ENCODE measurements around the gene NANOG. TPM values are rescaled to one million over a fixed set of nuclear protein-coding genes. Genes with fewer than 3 reads are reported as not detected.
"Not testable (repeated sequence)": the region's sequence is repeated elsewhere in the genome, so short reads cannot be mapped to it uniquely, and the experiment has no call there.

NANOG gene
- 0.16 TPM for total RNA-seq
- not detected for polyA plus RNA-seq (ENCODE audit: insufficient read depth, low read depth, low replicate concordance)
- long read RNA-seq, donor 1: 0 reads
- long read RNA-seq, donor 2: 0 reads
- long read RNA-seq, donor 3: 0 reads
- long read RNA-seq, donor 4: 0 reads
- long read RNA-seq, donor 5: 0 reads
- long read RNA-seq, donor 6: 0 reads
- long read RNA-seq, donor 7: 0 reads
- long read RNA-seq, donor 8: 0 reads
- long read RNA-seq, donor 9: 0 reads
- long read RNA-seq, donor 10: 0 reads

DNA sequence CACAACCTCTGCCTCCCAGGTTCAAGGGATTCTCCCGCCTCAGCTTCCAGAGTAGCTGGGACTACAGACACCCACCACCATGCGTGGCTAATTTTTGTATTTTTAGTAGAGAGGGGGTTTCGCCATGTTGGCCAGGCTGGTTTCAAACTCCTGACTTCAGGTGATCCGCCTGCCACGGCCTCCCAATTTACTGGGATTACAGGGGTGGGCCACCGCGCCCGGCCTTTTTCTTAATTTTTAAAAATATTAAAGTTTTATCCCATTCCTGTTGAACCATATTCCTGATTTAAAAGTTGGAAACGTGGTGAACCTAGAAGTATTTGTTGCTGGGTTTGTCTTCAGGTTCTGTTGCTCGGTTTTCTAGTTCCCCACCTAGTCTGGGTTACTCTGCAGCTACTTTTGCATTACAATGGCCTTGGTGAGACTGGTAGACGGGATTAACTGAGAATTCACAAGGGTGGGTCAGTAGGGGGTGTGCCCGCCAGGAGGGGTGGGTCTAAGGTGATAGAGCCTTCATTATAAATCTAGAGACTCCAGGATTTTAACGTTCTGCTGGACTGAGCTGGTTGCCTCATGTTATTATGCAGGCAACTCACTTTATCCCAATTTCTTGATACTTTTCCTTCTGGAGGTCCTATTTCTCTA, at the start of gene NANOG:
Gene NANOG (plus strand): TSS at position 519 of the 645 bp plus-strand sequence. CDS start 213 bp downstream, outside the sequence.
- FAIRE-seq; H3K4me3 ChIP-seq (ENCODE audit: low read length in 3 of 3); DNase-seq; intact Hi-C loops (cut with DNase I); H3K36me3 ChIP-seq (ENCODE audit: control insufficient read depth in 2 of 3, insufficient read depth in 3 of 3, low read length in 3 of 3); H3K9ac ChIP-seq (ENCODE audit: low read length in 3 of 3); H3K27ac ChIP-seq (ENCODE audit: low read depth in 2 of 2, low read length in 2 of 2); H3K4me1 ChIP-seq (ENCODE audit: control insufficient read depth in 2 of 3, insufficient read depth in 2 of 3, low read depth in 1 of 3, low read length in 3 of 3); H3K9me3 ChIP-seq (ENCODE audit: control insufficient read depth in 2 of 3, insufficient read depth in 1 of 3, low read length in 3 of 3); H3K27me3 ChIP-seq (ENCODE audit: control insufficient read depth, insufficient read depth, low read length): not testable (repeated sequence)

- Histone ChIP-seq H3K27me3 (ENCODE audit: control insufficient read depth, insufficient read depth, low read length) (no peaks in the 10 kb centered on the region), H3K27ac (ENCODE audit: low read depth in 2 of 2, low read length in 2 of 2) (no peak within 1 kb of the TSS), H3K4me1 (ENCODE audit: control insufficient read depth in 2 of 3, insufficient read depth in 2 of 3, low read depth in 1 of 3, low read length in 3 of 3) (no peaks in the 10 kb centered on the region), H3K9ac (ENCODE audit: low read length in 3 of 3) (no peak within 1 kb of the TSS), H3K36me3 (ENCODE audit: control insufficient read depth in 2 of 3, insufficient read depth in 3 of 3, low read length in 3 of 3) (no peaks in the 10 kb centered on the region), H3K4me3 (ENCODE audit: low read length in 3 of 3) (no peak within 1 kb of the TSS), H3K9me3 (ENCODE audit: control insufficient read depth in 2 of 3, insufficient read depth in 1 of 3, low read length in 3 of 3) (peaks cover 0 to 6% (median 0%) of the 10 kb centered on the region in 3 donors)
- DNase-seq (no peak), FAIRE-seq (no peak)
- intact Hi-C loops (cut with DNase I): no loop called here
- TF ChIP-seq, protein P1, sequence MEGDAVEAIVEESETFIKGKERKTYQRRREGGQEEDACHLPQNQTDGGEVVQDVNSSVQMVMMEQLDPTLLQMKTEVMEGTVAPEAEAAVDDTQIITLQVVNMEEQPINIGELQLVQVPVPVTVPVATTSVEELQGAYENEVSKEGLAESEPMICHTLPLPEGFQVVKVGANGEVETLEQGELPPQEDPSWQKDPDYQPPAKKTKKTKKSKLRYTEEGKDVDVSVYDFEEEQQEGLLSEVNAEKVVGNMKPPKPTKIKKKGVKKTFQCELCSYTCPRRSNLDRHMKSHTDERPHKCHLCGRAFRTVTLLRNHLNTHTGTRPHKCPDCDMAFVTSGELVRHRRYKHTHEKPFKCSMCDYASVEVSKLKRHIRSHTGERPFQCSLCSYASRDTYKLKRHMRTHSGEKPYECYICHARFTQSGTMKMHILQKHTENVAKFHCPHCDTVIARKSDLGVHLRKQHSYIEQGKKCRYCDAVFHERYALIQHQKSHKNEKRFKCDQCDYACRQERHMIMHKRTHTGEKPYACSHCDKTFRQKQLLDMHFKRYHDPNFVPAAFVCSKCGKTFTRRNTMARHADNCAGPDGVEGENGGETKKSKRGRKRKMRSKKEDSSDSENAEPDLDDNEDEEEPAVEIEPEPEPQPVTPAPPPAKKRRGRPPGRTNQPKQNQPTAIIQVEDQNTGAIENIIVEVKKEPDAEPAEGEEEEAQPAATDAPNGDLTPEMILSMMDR (IDR thresholded peaks at IDR 0.05; ENCODE audit: borderline replicate concordance, extremely low read depth, insufficient read depth): no peak
These were observed 42.0 kb upstream of the NANOG start, which contains the start of gene CLEC4C for GRCh38 chr12:7747246-7747645. Gene CLEC4C, minus strand, starts transcription at chr12:7747375. Its CDS starts 27 bp downstream, at chr12:7747348.

- intact Hi-C loops (cut with DNase I): no loop called here
- TF ChIP-seq, protein P1 (IDR thresholded peaks at IDR 0.05; ENCODE audit: borderline replicate concordance, extremely low read depth, insufficient read depth): no peak
- no peak for FAIRE-seq
These were observed 40.4 kb upstream of the NANOG start for GRCh38 chr12:7748852-7749251.

GRCh38 chr12:7749442-7749841, 39.8 kb upstream of the NANOG start:
- intact Hi-C loops (cut with DNase I): no loop called here
- DNase-seq (no peak), FAIRE-seq (no peak)
- Histone ChIP-seq H3K27me3 (ENCODE audit: control insufficient read depth, insufficient read depth, low read length) (no peaks in the 10 kb centered on the region), H3K4me3 (ENCODE audit: low read length in 3 of 3) (no peak overlapping the region), H3K36me3 (ENCODE audit: control insufficient read depth in 2 of 3, insufficient read depth in 3 of 3, low read length in 3 of 3) (no peaks in the 10 kb centered on the region), H3K9ac (ENCODE audit: low read length in 3 of 3) (no peak overlapping the region), H3K9me3 (ENCODE audit: control insufficient read depth in 2 of 3, insufficient read depth in 1 of 3, low read length in 3 of 3) (no peaks in the 10 kb centered on the region), H3K4me1 (ENCODE audit: control insufficient read depth in 2 of 3, insufficient read depth in 2 of 3, low read depth in 1 of 3, low read length in 3 of 3) (no peaks in the 10 kb centered on the region), H3K27ac (ENCODE audit: low read depth in 2 of 2, low read length in 2 of 2) (no peak overlapping the region)
- TF ChIP-seq, protein P1 (IDR thresholded peaks at IDR 0.05; ENCODE audit: borderline replicate concordance, extremely low read depth, insufficient read depth): no peak

More at GRCh38 chr12:7748852-7749251, 40.4 kb upstream of the NANOG start:
- Histone ChIP-seq H3K27ac (ENCODE audit: low read depth in 2 of 2, low read length in 2 of 2) (no peak overlapping the region), H3K4me1 (ENCODE audit: control insufficient read depth in 2 of 3, insufficient read depth in 2 of 3, low read depth in 1 of 3, low read length in 3 of 3) (no peaks in the 10 kb centered on the region), H3K9ac (ENCODE audit: low read length in 3 of 3) (no peak overlapping the region), H3K4me3 (ENCODE audit: low read length in 3 of 3) (no peak overlapping the region), H3K9me3 (ENCODE audit: control insufficient read depth in 2 of 3, insufficient read depth in 1 of 3, low read length in 3 of 3) (peaks cover 0 to 3% (median 0%) of the 10 kb centered on the region in 3 donors), H3K36me3 (ENCODE audit: control insufficient read depth in 2 of 3, insufficient read depth in 3 of 3, low read length in 3 of 3) (no peaks in the 10 kb centered on the region), H3K27me3 (ENCODE audit: control insufficient read depth, insufficient read depth, low read length) (no peaks in the 10 kb centered on the region)
- no peak for DNase-seq
